LoVo (cell line): ENCODE data around the gene TMCO4.
A peak's percentile ranks its signal among the peaks of the same experiment; 100 is the strongest.
"Not testable (repeated sequence)": the region's sequence is repeated elsewhere in the genome, so short reads cannot be mapped to it uniquely, and the experiment has no call there.

Source experiments
- DNase-seq: peaks from one replicate; pipeline ENCODE4 v3.0.0-alpha.2; 2016; ENCODE audit warnings: low spot score

The TMCO4 gene

GRCh38 chr1:19799230-19800075, at the start of gene TMCO4:
Gene TMCO4 (minus strand): TSS chr1:19799916. CDS start chr1:19780758, 19,158 bp downstream.
- DNase-seq = peak; percentile 79

- DNase-seq = not testable (repeated sequence)
Observed at GRCh38 chr1:19849307-19849706, 49.6 kb upstream of the TMCO4 start.

- not testable (repeated sequence) for DNase-seq
Observed at GRCh38 chr1:19847334-19847733, 47.6 kb upstream of the TMCO4 start.

GRCh38 chr1:19846338-19846737, 46.6 kb upstream of the TMCO4 start:
- DNase-seq = no peak

DNA sequence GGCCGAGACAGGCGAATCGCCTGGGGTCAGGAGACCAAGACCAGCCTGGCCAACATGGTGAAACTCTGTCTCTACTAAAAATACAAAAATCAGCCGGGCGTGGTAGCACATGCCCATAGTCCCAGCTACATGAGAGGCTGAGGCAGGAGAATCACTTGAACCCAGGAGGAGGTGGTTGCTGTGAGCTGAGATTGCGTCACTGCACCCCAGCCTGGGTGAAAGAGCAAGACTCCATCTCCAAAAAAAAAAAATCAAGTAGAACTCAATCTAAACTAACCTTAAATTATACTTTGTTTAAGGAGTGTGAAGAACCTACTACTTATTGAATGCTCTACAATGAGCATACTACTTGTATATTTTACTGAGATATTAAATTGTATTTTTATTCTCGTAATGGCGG, 45.8 kb upstream of the TMCO4 start:
- DNase-seq = no peak

- no peak for DNase-seq
Observed at GRCh38 chr1:19844731-19845495, 45.2 kb upstream of the TMCO4 start.

DNA sequence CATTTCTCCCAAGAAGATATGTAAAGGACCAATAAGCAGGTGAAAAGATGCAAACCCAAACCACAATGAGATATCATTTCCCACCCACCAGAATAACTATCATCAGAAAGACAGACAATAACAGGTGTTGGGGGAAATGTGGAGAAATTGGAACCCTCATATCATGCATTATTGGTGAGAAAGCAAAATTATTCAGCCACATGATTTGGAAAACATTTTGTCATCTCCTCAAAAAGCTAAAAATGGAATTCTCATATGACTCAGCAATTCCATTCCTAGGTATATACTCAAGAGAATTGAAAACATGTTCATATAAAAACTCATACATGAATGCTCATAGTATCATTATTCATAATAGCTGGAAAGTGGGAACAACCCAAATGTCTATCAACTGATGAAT, 40.5 kb upstream of the TMCO4 start:
- DNase-seq = no peak

GRCh38 chr1:19837866-19838265, 38.1 kb upstream of the TMCO4 start:
- DNase-seq = no peak

DNA sequence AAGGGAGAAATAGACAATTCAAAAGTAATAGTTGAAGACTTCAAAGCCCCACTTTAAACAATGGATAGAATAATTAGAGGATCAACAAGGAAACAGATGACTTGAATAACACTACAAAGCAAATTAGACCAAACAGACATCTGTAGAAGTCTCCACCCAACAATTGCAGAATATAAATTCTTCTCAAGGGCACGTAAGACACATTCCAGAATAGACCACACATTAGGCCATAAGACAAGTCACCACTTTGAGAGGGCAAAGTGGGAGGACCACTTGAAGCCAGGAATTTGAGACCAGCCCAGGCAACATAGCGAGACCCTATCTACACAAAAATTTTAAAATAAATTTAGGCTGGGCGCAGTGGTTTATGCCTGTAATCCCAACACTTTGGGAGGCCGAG, 35.9 kb upstream of the TMCO4 start:
- DNase-seq = no peak

- DNase-seq = no peak
Observed at GRCh38 chr1:19831441-19831840, 31.7 kb upstream of the TMCO4 start.

DNA sequence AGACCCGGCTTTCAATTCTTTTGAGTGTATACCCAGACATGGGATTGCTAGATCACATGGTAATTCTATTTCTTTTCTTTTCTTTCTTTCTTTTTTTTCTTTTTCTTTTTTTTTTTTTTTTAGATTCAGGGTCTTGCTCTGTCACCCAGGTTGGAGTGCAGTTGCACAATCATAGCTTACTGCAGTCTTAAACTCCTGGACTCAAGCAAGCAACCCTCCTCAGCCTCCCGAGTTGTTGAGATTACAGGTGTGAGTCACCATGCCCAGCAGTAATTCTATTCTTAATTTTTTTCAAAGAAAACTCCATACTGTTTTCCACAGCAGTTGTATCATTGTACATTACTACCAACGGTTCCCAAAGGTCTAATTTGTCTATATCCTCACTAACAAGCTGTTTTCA, 28.8 kb upstream of the TMCO4 start:
- no peak for DNase-seq

DNA sequence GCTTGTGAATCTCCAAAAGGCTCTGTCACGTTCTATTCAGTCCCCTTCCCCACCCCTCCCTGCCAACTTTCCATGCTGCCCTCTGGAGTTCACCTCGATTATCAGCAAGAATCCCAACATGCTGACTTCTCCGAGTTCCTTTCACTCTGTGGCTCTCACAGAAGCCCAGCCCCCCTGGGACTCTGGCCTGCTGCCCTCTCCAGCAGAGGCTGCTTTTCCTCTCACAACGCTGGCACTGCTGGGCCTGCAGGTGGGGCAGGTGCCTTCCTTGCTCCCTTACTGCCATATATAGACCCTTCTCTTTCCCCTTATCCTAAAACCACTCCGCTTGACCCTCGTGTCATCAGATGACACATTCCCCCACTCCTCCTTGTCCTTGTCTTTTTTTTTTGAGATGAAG, 25.6 kb upstream of the TMCO4 start:
- DNase-seq = no peak

GRCh38 chr1:19824541-19824940, 24.8 kb upstream of the TMCO4 start:
- no peak for DNase-seq

DNA sequence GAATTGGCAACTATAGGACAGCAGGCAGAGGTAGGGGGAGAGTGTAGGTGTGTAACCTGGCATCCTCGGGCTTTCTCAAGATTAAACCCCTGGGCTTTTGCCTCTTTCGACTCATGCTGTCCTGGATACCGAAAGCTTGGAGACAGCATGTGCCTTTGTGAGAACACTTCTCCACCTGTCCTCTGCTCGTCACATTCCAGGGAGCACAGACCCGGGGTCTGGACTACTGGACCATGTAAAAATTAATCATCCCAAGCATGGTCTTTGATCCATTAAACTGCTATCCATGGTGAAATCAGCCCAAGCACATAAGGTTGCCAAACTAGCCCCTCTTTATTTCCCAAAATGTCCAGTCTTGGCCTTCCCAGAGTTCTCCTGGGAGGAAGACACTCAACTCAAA, 24.3 kb upstream of the TMCO4 start:
- DNase-seq = no peak

GRCh38 chr1:19819701-19820100, 20.0 kb upstream of the TMCO4 start:
- no peak for DNase-seq

DNA sequence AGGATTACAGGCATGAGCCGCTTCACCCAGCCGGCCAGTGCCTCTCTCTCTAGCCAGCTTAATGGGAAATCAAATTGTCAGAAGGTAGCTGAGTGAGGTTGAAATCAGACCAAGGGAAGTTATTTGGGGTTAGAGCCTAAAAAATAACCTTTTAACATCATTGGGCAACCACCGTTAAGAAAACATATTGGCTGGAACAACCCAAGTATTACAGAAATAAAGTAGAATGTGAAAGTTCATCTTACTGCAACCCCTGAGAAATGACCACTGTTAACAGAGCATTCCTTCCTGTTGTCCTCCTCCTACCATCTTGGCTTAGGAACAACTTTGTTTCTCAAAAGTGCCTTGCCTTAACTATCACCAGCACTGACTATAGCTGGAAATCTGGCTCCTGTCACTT, 18.6 kb upstream of the TMCO4 start:
- no peak for DNase-seq

GRCh38 chr1:19817160-19817559, 17.4 kb upstream of the TMCO4 start:
- no peak for DNase-seq

GRCh38 chr1:19816737-19817086, 17.0 kb upstream of the TMCO4 start:
- DNase-seq = not testable (repeated sequence)

- peak; percentile 62 for DNase-seq
Observed at GRCh38 chr1:19815801-19816736, 16.4 kb upstream of the TMCO4 start.

- peak; percentile 91 for DNase-seq
Observed at GRCh38 chr1:19814681-19815503, 15.2 kb upstream of the TMCO4 start, which contains the start of gene RNF186. Gene RNF186 (minus strand): TSS chr1:19815283. CDS start chr1:19815101, 182 bp downstream.

GRCh38 chr1:19814244-19814661, 14.5 kb upstream of the TMCO4 start:
- DNase-seq = no peak
